Activated T-cell treated with anti-CD3 and anti-CD28 coated beads for 24 hours (primary cell): ENCODE measurements around the gene THRA.

ENCODE experiments used
- DNase-seq: peaks from one replicate; pipeline ENCODE4 v3.0.0-alpha.2; 2020; ENCODE audit warnings: low read depth

The THRA gene

GRCh38 chr17:40064971-40065768 is 2.4 kb downstream of the THRA start:
- DNase-seq, result no peak

GRCh38 chr17:40065769-40066510 is 3.2 kb downstream of the THRA start:
- DNase-seq, result no peak

DNA sequence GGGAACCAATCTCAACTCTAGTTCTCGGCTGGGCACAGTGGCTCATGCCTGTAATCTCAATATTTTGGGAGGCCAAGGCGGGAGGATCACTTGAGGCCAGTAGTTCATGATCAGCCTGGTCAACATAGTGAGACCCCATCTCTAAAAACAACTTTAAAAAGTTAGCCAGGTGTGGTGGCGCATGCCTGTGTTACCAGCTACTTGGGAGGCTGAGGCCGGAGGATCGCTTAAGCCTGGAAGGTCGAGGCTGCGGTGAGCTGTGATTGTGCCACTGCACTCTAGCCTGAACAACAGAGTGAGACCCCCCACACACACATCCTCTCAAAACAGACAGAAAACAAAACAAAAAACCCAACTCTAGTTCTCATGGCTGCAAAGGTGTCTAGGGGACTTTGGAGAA is 4.9 kb downstream of the THRA start:
- DNase-seq, result no peak

GRCh38 chr17:40068129-40068581 is 5.4 kb downstream of the THRA start:
- DNase-seq, result no peak

GRCh38 chr17:40068584-40068916 is 5.8 kb downstream of the THRA start:
- DNase-seq, result no peak

GRCh38 chr17:40068917-40069750 is 6.4 kb downstream of the THRA start:
- DNase-seq, result peak; percentile 79

DNA sequence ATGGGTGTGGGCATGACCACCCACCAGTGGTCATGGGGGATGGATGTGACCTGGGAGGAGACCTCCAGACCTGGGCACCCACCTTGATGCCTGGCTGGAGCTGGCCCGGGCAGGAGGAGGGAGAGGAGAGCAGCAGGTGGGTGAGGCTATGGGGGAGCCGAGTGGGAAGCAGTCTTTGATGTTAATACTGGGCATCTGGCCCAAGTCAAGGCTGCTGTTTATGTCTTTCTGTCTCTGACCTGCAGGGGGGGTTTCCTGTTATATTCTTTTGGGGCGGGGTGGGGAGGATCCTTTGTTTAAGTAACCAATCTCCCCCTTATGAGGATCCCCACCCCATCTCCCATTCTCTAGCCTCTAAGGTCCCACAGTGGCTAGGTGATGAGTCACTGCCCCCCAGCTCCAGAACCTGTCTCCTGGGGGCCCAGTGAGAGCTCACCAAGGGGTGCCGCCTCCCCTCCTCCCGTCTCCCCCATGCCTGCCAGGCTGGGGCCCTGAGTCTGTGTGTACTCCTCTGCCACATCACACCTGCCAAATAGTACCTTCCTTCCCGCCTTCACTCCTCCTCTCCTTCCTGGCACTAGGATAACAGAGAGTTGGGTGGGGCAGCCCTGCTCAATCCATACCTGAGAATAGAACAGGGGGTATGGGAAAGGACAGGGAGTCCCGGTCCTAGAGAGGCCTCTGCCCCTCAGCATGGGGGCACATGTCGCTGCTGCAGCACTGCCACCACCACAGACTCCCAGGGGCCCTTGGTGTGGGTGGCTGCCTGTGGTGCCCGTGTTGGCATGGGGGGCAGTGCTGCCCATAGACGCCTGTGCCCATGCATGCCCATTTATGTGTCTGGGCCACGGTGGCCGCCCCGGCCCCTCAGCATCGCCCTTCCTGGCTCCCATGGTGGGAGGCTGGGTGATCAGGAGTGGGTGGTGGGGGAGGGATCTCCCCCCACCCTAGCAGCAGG is 7.3 kb downstream of the THRA start:
- DNase-seq, result no peak

GRCh38 chr17:40070709-40071312 is 8.0 kb downstream of the THRA start:
- DNase-seq, result no peak

DNA sequence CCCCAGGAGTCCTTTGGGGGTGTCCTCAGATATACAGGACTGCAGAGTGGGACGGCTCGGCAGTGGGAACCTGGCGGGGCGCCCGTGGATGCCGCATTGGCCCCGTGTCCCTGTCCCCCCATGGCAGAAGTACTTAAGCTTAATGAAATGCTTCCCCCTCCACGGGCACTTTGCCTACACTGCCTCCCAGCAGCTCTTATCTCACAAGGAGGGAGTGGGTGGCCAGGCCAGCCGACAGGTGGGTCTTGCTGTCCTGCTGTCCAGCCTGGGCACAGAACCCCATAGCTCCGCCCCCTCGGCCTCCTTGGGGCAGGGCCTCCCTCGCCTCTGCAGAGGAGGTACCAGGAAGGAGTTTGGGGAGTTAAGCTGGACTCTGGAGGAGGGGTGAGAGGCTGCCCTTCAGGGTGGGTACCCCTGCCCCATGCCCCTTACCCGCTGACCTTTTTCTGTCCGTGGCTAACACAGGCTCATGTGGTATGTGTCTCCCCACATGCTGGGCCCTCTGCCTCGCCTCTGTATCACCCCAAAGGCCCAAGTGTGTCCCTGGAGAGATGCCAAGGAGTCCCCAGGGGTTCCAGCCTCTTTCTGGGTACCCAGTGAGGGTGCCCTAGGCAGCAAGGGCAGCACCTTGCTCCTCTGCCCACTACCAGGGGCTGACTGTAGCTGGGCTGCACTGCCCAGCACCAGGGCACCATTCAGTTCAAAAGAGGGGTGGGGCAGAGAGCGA is 8.7 kb downstream of the THRA start:
- DNase-seq, result no peak

DNA sequence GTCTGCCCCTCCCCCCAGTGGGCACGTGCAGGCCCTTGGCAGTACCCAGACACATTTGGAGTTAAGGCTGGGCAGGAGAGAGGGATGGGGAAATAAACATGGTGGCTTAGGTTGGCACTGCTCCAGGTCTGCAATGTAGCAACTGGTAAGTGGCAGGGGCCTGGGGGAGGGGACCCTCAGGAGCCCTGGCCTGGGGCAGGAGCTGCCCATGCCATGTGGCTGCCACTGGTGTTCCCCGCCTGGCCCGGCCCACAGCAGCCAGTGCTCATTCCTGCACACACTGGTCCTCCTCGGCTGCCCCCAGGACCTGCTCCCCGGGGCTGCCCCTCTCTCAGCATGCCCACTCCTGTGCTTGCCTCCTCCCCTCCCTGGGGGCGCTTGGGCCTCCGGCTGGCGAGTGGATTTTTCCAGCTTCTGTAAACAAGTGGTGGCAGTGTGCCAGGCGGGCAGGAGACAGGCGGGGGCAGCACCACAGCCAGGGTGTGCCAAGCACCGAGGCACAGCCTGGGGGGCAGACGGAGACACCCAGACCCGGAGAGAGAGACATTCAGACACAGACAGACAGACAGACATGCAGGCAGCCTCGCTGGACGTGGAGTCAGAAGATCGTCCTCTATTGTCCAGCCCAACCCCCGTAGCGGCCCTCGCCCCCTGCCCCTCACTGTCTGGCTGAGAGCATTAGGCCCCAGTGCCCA is 9.4 kb downstream of the THRA start:
- DNase-seq, result no peak

GRCh38 chr17:40072735-40073346 is 10.1 kb downstream of the THRA start:
- DNase-seq, result no peak

GRCh38 chr17:40073454-40074174 is 10.8 kb downstream of the THRA start:
- no peak for DNase-seq

- DNase-seq, result no peak
Observed at GRCh38 chr17:40074175-40074512, 11.4 kb downstream of the THRA start.

- DNase-seq, result no peak
Observed at GRCh38 chr17:40074871-40075200, 12.1 kb downstream of the THRA start.

DNA sequence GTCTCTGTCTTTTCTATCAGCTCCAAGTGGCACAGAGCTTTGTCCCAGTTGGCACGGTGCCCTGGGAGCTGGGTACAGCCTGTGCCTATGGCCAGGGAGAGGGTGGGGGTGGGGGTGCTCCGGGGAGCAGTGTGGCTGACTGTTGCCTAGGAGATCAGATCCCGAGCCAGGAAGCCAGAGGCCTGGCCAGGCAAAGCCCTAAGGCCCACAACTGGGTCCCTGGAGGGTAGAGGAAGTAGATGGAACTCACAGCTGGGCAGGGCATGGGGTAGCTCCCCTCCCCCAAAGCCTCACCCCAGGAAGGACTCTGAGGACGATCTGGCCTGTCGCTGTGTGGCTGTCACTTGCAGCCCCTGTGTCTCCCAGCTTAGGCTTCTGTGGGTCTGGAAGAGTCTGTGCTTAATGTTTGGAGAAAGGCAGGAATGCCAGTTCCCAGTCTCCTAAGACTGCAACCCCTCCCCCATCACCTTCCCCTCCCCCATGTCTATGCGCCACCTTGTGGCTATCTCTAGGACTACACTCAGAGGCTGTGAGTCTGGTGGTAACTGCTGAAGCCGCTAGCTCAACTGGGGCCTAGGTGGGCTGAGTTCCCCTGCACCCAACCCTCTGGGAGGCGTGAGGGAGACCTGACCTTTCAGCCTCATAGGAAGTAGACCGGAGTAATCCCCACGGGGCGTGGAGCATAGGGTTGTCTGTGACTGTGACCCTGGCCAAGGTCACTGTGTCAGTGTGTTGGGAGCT is 12.6 kb downstream of the THRA start:
- DNase-seq, result peak; percentile 64

DNA sequence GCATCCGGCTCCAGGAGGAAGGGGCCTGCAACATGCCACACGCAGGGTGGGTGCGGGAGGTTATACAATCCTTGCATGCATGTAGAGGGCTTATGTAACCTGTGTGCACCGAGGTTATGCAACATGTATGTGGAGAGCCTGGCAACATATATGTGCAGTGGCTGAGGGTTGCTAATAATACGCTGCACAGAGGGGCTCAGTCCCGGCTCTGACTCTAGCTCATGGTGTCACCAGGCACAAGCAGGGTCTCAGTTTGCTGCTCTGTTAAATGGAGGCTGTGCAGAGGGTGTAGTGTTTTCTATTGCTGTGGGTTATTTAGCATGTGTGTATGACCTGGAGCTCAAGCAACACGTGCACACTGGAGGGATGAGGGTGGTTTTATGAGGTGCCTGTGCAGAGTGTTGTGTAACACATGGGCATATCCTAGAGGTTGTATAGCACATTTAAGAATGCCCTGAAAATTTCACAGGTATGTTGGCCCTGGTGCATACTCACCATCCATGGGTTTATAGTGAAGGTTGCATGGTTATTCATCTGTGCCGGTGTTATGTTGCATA is 13.3 kb downstream of the THRA start:
- DNase-seq, result no peak

DNA sequence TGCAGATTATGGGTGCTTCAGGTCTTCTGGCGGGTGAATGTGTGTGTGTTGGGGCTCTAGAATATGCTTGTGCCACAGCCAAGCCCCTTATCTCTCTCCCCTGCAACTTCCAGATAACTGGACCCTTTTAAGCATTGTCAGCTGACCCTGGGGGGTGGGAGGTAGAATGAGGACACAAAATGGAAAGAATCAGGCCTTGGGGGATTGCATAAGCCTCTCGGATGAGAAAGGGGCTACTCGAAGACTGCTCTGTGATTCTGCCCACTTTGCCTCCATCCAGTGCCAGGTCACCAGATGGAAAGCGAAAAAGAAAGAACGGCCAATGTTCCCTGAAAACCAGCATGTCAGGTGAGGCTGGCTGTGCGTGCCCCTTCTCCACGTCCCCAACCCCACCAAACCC is 13.8 kb downstream of the THRA start:
- DNase-seq, result no peak

DNA sequence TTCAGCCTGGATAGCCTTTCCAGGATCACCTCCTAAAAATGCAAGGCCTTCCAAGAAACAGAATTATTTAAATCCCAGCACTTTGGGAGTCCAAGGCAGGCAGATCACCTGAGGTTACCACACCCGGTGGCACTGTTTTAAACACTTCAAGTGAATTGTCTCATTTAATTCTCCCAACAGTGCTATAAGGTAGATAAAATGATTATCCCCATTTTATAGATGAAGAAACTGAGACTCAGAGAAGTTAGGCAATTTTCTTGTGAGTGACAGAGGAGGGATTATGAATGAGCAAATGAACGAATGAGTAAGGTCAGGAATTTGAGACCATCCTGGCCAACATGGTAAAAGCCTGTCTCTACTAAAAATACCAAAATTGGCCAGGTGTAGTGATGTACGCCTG is 16.8 kb downstream of the THRA start:
- no peak for DNase-seq
